Activated CD8-positive, alpha-beta T cell treated with anti-CD3 and anti-CD28 coated beads for 36 hours (primary cell): ENCODE measurements around the gene CCT8. TPM values are rescaled to one million over a fixed set of nuclear protein-coding genes. Genes with fewer than 3 reads are reported as not detected.

Source experiments
- ATAC-seq: fragments of 200-7000 bp; cut with Tn5 transposase; one replicate; pipeline ENCODE4 v1.10.0; 2021; ENCODE audit warnings: mild to moderate bottlenecking, moderate library complexity
- CTCF ChIA-PET: fragments of 350-600 bp; sonication (Branson Sonifier 250); formaldehyde crosslinking; loops from one replicate; lab custom pipeline; 2021; ENCODE audit warnings: antibody characterized with exemption; lab: Charles Lee
- POLR2A ChIA-PET: fragments of 350-600 bp; sonication (Branson Sonifier 250); formaldehyde crosslinking; loops from one replicate; lab custom pipeline; 2021; ENCODE audit warnings: antibody characterized with exemption; lab: Charles Lee
- DNase-seq: peaks from one replicate; pipeline ENCODE4 v3.0.0-alpha.2; 2020
- H3K27ac Mint-ChIP-seq: one replicate; pipeline ENCODE4 v1.8.0; 2021; ENCODE audit warnings: mild to moderate bottlenecking, mixed read lengths
- H3K27me3 Mint-ChIP-seq: one replicate; pipeline ENCODE4 v1.8.0; 2021; ENCODE audit warnings: mixed read lengths
- H3K36me3 Mint-ChIP-seq: one replicate; pipeline ENCODE4 v1.8.0; 2021; ENCODE audit warnings: low read depth, mixed read lengths
- H3K4me1 Mint-ChIP-seq: one replicate; pipeline ENCODE4 v1.8.0; 2021; ENCODE audit warnings: low read depth, mixed read lengths
- H3K4me3 Mint-ChIP-seq: one replicate; pipeline ENCODE4 v1.8.0; 2021; ENCODE audit warnings: mild to moderate bottlenecking, moderate library complexity, mixed read lengths
- H3K9me3 Mint-ChIP-seq: one replicate; pipeline ENCODE4 v1.8.0; 2021; ENCODE audit warnings: mixed read lengths
- CTCF ChIP-seq: fragments of 200-600 bp; IDR thresholded peaks from one replicate; pipeline ENCODE4 v1.8.0; 2022; ENCODE audit warnings: antibody characterized with exemption, mild to moderate bottlenecking
- intact Hi-C: fragments of 100-400 bp; cut with micrococcal nuclease; formaldehyde crosslinking; loops from one replicate; pipeline ENCODE4 v1.10.0; 2022
- total RNA-seq, 2 experiments: library from RNA; stranded (reverse); gene quantifications; one replicate each; pipeline ENCODE4 v1.2.3, GENCODE V29; 2021

The CCT8 gene
- total RNA-seq, 2 experiments from 2014 or later, result 474 to 489 TPM

GRCh38 chr21:29114765-29115500, 41.5 kb upstream of the CCT8 start:
- Mint-ChIP-seq H3K27me3 (no peaks in the 10 kb centered on the region), H3K4me3 (no peak overlapping the region), H3K27ac (no peak overlapping the region), H3K9me3 (no peaks in the 10 kb centered on the region), H3K4me1 (no peaks in the 10 kb centered on the region), H3K36me3 (no peaks in the 10 kb centered on the region)
- TF ChIP-seq CTCF, result no peak
- CTCF ChIA-PET, result interaction anchor here (0.6 to 1.4 kb wide), 3 partner anchors 14 to 257 kb away, joined by 3 to 8 read pairs (median 3); no protein-coding TSS in a partner anchor
- DNase-seq (no peak), ATAC-seq (no peak)
- intact Hi-C loops, result no loop called here
- POLR2A ChIA-PET, result interaction anchor here (1.0 to 1.1 kb wide), 2 partner anchors 13 to 35 kb away, joined by 3 read pairs; no protein-coding TSS in a partner anchor

DNA sequence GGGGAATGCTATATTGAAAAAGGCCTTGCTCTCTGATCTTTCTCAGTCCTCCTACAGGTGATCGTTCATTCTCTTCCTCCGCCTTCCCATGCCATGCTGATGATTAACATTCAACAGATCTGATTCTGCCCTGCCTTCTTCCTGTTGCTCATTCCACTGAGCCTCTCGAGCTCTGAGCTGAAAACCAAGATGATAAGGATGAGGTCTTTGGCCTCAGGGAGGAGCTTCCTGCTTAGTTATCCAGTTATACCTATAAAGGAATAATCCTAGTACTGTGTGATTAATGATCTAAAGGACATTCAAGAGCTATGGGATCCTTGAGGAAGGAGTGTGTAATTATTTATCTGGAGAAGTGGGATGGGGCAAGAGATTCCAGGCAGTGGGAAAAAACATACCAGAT, 31.8 kb upstream of the CCT8 start:
- Mint-ChIP-seq H3K27ac (no peak overlapping the region), H3K9me3 (no peaks in the 10 kb centered on the region), H3K27me3 (no peaks in the 10 kb centered on the region), H3K4me1 (no peaks in the 10 kb centered on the region), H3K4me3 (no peak overlapping the region), H3K36me3 (peaks cover 2% of the 10 kb centered on the region)
- ChIA-PET POLR2A (interaction anchor here (0.6 kb wide), 1 partner anchor 24 kb away, joined by 3 read pairs; no protein-coding TSS in a partner anchor), CTCF (interaction anchor here (1.5 kb wide), 1 partner anchor 158 kb away, joined by 3 read pairs; no protein-coding TSS in a partner anchor)
- ATAC-seq, result no peak
- no peak for TF ChIP-seq CTCF
- intact Hi-C loops, result no loop called here
- DNase-seq, result no peak

- no peaks in the 10 kb centered on the region for H3K9me3 Mint-ChIP-seq
- no peak overlapping the region for H3K27ac Mint-ChIP-seq
- TF ChIP-seq CTCF, result no peak
- intact Hi-C loops, result no loop called here
- ChIA-PET POLR2A (no interaction called here), CTCF (interaction anchor here (1.5 to 1.7 kb wide), 2 partner anchors 18 to 267 kb away, joined by 3 to 4 read pairs; no protein-coding TSS in a partner anchor)
- no peaks in the 10 kb centered on the region for H3K4me1 Mint-ChIP-seq
- peaks cover 4% of the 10 kb centered on the region for H3K36me3 Mint-ChIP-seq
- no peak overlapping the region for H3K4me3 Mint-ChIP-seq
- no peaks in the 10 kb centered on the region for H3K27me3 Mint-ChIP-seq
- no peak for DNase-seq
- ATAC-seq, result no peak
These were observed 30.8 kb upstream of the CCT8 start for GRCh38 chr21:29104239-29104708.

DNA sequence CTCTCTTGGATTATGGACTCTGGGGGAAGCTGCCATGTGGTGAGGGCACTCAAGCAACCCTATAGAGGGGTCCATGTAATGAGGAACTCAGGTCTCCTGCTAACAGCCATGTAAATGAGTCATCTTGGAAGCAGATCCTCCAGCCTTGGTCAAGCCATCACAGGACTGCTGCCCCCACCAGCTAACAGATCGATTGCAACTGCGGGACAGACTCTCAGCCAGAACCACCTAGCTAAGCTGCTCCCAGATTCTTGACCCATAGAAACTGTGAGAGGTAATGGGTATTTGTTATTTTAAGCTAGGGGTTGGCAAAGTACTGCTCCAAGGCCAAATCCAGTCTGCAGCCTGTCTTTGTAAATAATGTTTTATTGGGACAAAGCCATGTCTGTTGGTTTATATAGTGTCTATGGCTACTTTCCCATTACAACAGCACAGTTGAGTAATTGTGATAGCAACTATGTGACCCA, 29.4 kb upstream of the CCT8 start:
- DNase-seq (no peak), ATAC-seq (no peak)
- no peaks in the 10 kb centered on the region for H3K27me3 Mint-ChIP-seq
- ChIA-PET POLR2A (no interaction called here), CTCF (interaction anchor here (0.6 to 1.5 kb wide), 3 partner anchors 13 to 268 kb away, joined by 3 read pairs; no protein-coding TSS in a partner anchor)
- peaks cover 4% of the 10 kb centered on the region for H3K36me3 Mint-ChIP-seq
- H3K4me1 Mint-ChIP-seq, result no peaks in the 10 kb centered on the region
- H3K27ac Mint-ChIP-seq, result no peak overlapping the region
- no peak for TF ChIP-seq CTCF
- intact Hi-C loops, result no loop called here
- no peak overlapping the region for H3K4me3 Mint-ChIP-seq
- H3K9me3 Mint-ChIP-seq, result no peaks in the 10 kb centered on the region

- Mint-ChIP-seq H3K9me3 (no peaks in the 10 kb centered on the region), H3K36me3 (peaks cover 4% of the 10 kb centered on the region), H3K4me3 (no peak overlapping the region), H3K27ac (no peak overlapping the region), H3K27me3 (no peaks in the 10 kb centered on the region), H3K4me1 (no peaks in the 10 kb centered on the region)
- no peak for DNase-seq
- POLR2A ChIA-PET, result interaction anchor here (0.8 kb wide), 1 partner anchor 12 kb away, joined by 3 read pairs; no protein-coding TSS in a partner anchor
- CTCF ChIA-PET, result interaction anchor here (1.0 to 1.3 kb wide), 2 partner anchors 10 to 11 kb away, joined by 3 to 4 read pairs; no protein-coding TSS in a partner anchor
- TF ChIP-seq CTCF, result no peak
- no peak for ATAC-seq
- intact Hi-C loops, result no loop called here
These were observed 24.7 kb upstream of the CCT8 start for GRCh38 chr21:29098156-29098555.
